Measurements from ENCODE around the gene HDHD3.

The HDHD3 gene

DNA sequence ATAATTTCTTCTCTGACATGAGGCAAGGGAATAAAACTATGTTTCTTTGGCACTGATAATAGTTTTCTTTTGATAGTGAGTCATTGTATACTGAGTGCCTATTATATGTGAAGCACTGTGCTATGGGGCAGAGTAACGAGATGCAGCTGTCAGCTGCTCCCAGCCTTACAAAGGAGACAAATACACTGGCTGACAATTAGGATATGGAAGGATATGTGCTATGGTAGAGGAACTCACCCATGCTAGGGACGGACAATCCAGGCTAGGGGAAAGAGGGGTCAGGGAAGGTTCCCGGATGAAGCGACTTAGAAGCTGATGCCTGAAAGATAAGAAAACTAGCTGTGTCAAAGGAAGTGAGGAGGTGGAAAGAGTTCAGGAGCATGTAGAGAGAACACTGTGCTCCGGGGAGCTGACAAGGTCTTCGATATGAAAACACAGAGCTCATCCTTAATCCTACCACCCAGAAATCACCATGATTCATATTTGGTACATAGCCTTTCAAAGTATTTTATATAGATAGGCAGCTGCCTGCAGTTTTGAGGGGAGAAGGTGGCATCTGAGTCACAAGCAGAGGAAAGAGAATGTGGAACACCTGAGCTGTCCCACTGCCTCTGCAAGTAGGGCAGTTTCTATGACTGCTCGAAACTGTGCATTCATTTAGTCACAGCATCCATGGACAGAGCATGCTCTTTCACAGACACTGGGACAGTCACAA, 15.3 kb downstream of the HDHD3 start:
- DNase-seq = no peak

GRCh38 chr9:113360242-113360842, 16.4 kb downstream of the HDHD3 start:
- no peak for DNase-seq

DNA sequence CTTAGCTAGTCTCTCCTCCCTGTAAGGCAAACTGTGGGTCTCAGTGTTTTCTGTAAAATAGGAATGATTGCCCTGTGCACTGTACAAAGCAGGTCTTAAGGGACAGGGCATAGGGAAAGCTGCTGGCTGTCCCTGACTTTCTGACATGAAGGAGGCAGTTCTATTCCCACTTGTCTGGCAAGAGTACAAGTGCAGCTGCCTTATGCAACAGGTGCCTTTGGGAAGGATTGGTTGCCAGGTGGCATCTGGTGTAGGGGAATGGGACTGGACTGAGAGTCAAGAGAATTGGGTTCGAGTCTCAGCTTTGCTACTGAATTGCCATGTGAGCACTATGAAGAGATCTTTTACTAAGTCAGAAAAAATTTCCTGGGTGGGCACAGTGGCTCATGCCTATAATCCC, 17.4 kb downstream of the HDHD3 start:
- DNase-seq = no peak

DNA sequence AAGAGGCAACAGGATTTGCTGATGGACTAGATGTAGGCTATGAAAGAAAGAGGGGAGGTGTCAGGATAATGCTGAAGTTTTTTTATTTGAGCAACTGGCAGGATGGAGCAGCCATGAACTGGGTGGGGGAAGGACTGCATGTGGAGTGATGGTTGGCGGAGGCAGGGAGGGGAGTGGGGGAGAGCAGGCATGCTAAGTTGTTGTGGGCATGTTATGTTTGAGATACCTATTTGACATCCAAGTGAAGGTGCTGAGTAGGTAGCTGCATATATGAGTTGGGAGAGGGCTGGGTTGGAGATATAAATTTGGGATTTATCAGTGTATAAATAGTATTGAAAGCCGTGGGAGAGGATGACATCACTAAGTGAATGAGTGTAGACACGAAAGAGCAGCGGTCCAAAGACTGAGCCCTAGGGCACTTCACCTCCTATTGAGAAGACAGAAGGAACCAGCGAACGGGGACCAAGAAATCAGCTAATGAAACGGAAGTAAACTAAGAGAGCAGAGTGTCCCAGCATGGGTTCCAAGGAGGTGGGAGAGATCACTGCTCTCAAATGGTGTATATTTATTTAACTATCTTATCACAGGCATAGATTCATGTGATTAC, 20.0 kb downstream of the HDHD3 start:
- no peak for DNase-seq

DNA sequence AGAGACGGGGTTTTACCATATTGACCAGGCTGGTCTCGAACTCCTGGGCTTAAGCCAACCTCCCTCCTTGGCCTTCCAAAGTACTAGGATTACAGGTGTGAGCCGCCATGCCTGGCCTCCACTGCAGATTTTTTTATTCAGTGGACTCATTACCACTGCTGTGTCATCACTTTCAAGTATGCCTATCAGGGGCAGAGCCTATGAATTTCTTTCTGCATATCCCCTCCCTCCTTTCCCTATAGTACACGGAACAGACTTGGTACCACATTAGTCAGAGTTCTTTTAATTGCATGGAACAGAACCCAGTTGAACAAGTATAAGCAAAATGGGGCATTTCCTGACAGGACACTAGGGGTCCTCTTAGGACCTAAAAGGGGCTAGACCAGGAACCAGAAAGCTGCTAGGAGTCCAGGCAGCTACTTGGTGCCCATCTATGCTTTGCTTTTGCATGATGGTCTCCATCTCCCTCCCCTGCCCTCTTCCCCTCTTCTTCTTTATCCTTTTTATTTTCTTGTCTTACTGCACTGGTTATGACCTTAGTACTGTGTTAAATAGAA, 21.7 kb downstream of the HDHD3 start:
- no peak for DNase-seq

- no peak for DNase-seq
Observed at GRCh38 chr9:113352411-113352810, 24.4 kb downstream of the HDHD3 start.

DNA sequence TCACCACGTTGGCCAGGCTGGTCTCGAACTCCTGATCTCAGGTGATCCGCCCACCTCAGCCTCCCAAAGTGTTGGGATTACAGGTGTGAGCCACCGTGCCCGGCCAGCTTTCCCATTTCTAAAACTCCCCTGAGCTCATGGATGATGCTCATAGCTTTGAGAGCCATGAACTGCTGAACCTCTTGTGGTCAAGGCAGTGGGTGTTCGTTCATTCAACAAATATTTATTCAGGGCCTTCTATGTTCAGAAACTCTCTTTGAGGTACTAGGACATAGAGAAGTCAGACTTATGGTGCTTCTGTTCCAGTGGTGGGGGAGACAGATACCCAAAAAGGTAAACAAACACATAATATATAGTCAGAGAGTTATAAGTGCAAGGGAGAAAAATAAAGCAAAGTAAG, 24.8 kb downstream of the HDHD3 start:
- no peak for DNase-seq

DNA sequence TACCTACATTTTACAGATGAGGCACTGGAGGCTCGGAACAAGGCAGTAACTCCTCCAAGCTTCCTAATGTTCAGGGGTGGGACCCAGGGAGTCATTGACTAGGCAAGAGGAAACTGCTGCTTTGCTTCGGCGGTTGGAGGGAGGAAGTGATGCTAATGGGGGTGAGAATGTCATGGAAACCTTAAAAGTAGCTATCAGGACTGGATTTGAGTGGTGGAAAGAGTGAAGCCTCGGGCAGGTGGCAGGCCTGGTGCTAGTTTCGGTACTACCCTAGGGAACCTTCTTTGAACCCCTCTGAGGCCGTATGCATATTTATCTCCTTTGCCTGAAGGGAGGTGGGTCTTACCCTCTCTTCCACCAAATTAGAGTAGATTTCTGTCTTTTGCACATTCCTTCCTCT, 25.8 kb downstream of the HDHD3 start:
- DNase-seq = no peak

GRCh38 chr9:113350107-113350661, 26.6 kb downstream of the HDHD3 start:
- no peak for DNase-seq

DNA sequence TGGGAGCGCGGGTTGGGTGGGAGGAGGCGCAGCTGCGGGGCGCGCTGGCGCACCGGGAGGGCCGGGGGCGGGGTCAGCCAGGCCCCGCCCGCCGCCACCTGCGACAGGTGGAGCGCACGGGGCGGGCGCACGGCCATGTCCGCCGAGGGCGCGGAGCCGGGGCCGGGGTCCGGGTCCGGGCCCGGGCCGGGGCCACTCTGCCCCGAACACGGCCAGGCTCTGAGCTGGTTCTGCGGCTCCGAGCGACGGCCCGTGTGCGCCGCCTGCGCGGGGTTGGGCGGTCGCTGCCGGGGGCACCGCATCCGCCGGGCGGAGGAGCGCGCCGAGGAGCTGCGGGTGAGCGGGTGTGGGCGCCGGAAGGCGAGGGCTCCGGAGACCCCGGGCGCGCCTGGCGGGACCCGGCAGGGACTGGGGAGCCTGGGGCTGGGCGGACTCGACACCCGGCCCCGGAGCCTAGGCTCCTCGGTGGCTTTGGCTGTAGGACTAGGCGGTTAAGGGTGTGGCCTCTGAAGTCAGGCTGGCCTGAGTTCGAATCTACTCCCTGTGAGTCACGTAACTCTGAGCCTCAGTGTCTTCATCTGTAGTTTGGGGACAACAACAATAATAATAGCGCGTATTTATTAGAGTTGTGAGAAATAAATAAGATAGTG, 27.2 kb downstream of the HDHD3 start, which contains the start of gene BSPRY:
TSS of gene BSPRY (plus strand) at position 97 of the 650 bp plus-strand sequence. CDS start at position 136, 39 bp downstream.
- DNase-seq = peak; percentile 14

DNA sequence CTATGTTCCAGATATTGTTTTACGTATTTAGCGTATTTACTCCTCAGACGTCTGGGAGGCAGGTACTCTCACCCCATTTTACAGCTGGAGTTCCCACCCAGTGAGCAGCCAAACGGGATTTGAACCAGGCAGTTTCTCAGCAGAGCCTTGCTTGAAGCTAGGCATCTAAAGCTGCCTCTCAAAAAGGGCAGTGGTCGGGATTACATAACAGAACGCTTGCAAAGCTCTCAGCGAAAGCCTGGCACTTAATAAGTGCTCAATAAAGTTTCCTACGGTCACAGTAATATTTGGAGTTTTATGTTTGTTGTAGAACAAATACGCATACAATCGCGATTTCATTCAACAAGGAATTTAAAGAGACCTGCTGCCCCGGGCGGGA, 27.7 kb downstream of the HDHD3 start:
- DNase-seq = no peak

GRCh38 chr9:113348437-113348836, 28.3 kb downstream of the HDHD3 start:
- no peak for DNase-seq

- DNase-seq = no peak
Observed at GRCh38 chr9:113345671-113346070, 31.1 kb downstream of the HDHD3 start.

GRCh38 chr9:113345190-113345589, 31.6 kb downstream of the HDHD3 start:
- DNase-seq = no peak

DNA sequence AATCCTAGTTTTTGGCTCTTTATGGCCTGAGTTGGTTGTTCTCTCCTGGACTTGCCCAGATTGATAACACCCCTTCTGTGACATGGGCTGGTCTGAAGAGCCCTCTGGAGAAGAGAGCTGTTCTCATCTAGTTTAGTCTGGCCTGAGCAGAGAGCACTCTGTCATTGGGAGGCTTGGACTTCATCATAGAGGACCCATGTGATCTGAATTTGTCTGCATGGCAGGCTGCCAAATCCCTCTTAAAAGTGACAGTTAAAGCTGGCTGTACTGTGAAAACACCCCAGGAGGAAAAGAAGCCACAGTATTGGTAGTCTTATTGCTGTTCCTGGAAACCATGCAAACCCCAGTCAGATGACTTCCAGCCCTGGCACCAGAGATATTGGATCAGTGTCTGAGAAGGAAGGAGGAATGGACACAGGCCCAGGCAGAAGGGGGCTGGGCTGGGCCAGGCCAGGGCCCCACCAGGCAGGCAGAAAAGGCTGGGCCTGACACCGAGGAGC, 33.0 kb downstream of the HDHD3 start:
- no peak for DNase-seq

DNA sequence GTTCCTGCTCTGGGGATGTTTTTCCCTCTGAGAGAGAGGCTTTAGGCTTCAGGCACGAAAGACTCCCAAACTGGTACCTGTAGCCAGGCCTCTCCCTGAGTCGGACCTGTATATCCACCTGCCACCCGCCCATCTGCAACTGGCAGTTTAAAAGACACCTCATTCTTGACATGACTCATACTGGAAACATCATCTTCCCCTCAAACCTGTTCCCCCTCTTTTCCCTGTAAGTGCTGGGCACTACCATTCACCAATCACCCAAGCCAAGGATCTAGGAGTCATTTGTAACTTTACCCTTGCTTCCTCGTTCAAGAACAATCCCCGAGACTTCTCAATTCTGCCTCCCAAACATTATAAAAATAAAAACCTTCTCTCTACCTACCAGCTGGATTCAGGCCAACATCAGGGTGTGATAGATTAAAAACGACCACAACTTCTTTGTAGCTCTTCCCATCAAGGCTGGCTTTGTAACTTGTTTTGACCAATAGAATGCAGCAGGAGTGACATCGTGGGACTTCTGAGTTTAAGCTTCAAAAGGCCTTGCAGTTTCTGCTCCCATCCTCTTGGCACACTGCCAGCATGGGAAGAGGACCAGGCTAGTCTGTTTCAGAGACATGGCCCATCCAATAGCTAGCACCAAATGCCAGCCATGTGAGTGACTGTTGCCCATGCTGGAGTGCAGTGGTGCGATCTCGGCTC, 34.9 kb downstream of the HDHD3 start:
- DNase-seq = no peak

DNA sequence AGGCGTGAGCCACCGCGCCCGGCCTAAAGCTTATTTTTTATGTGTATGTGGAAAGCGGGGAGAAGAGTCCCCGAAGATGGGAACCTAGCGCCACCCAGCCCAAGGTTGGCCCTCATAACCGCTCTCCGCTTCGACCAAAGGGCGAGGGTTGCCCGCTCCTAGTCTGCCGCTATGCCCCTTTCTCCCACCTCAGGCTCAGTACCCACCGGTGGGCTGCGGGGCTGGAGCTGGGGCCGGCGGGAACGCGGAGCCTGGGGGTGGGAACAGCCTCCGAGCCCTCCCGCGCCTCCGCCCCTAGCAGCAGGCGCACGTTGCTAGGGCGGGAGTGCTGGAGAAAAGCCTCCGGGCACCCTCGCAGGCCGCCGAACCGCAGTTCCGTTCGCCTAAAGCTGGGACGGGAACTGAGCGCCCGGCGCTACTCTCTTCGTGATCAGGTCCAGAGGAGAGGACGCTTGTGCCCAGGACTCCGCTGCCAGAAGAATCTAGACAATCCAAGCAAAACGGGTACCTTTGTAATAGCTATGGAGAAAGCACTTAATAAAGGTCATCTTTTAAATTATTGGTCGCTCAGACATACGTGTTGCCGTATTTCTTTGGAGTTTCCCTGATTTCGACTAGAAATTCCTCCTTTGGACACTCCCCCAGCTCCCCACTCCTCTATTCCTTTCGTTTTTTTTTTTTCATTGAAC, 36.6 kb downstream of the HDHD3 start, which contains the start of gene WDR31:
TSS of gene WDR31 (minus strand) at position 265 of the 689 bp plus-strand sequence. CDS start 8,253 bp downstream, outside the sequence.
- peak; percentile 72 for DNase-seq

- DNase-seq = no peak
Observed at GRCh38 chr9:113337714-113338113, 39.1 kb downstream of the HDHD3 start.

- no peak for DNase-seq
Observed at GRCh38 chr9:113331780-113332179, 45.0 kb downstream of the HDHD3 start.

DNA sequence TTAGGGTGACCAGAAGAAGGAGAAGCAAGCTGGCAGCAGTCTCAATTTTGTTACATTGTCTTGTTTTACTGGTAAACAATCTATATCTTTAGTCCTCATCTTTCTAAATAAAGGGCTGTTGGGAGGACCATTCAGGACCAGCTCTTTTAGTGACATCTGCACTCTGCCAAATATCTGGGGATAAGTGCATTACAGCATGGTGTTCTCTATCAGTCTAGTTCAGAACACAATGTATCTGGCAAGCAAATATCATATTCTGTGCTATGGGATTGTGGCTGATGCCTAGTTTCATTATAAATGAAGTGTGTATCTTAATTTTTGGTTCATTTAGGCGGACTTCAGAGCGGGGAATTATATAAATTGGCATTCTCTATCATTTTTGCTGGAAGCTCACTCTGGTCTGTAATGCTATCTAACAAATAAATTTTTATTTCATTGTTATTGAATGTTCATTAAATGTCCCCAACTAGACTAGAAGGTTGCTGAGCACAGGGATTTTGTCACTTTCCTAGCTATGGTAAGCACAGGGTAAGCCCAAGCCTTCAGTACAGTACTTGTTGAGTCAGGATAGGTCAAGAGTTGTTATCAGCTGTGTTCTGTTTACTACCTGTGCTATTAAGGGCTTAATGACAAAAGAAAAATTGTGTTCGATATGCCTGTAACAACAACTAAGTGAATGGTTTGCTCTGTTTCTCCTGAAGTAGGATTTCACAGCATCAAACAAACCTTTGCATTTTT, 48.6 kb downstream of the HDHD3 start:
- DNase-seq = no peak

GRCh38 chr9:113326230-113326629, 50.6 kb downstream of the HDHD3 start:
- no peak for DNase-seq
